CD4-positive, alpha-beta T cell (primary cell): ENCODE results near the gene MAP4K3. TPM values are rescaled to one million over a fixed set of nuclear protein-coding genes. Genes with fewer than 3 reads are reported as not detected.

Experiments used
- ATAC-seq: fragments of 200-7000 bp; cut with Tn5 transposase; one replicate; pipeline ENCODE4 v1.10.0; 2022; ENCODE audit warnings: mild to moderate bottlenecking; ENCODE audit not compliant: poor library complexity
- CTCF ChIA-PET: fragments of 350-600 bp; sonication (Branson Sonifier 250); formaldehyde crosslinking; loops from one replicate; lab custom pipeline; 2021; ENCODE audit warnings: antibody characterized with exemption, inconsistent platforms; lab: Charles Lee
- POLR2A ChIA-PET: fragments of 350-600 bp; sonication (Branson Sonifier 250); formaldehyde crosslinking; loops from one replicate; lab custom pipeline; 2021; ENCODE audit warnings: antibody characterized with exemption, inconsistent platforms; lab: Charles Lee
- DNase-seq, 14 experiments: peaks; one replicate each; pipeline ENCODE4 v3.0.0-alpha.2; 2013 to 2020; ENCODE audit warnings: mixed read lengths in 2 of 14
- H3K27ac ChIP-seq, 2 donors: one replicate each; pipeline versions ENCODE4 v1.5.1 to v1.7.0; 2013; ENCODE audit warnings: low read length in 2 of 2, low read depth in 1 of 2, mild to moderate bottlenecking in 1 of 2
- H3K27me3 ChIP-seq, 2 experiments: 1 replicate in 1 of 2; 2 replicates in 1 of 2; pipeline versions ENCODE4 v1.6.1 to v1.7.0; 2013; ENCODE audit warnings: low read length in 2 of 2, control low read depth in 1 of 2, mild to moderate bottlenecking in 1 of 2, moderate library complexity in 1 of 2; ENCODE audit not compliant: insufficient read depth in 2 of 2, control insufficient read depth in 1 of 2
- H3K36me3 ChIP-seq: one replicate; pipeline ENCODE4 v1.6.1; 2013; ENCODE audit warnings: low read length, control low read depth; ENCODE audit not compliant: insufficient read depth
- H3K4me1 ChIP-seq: one replicate; pipeline ENCODE4 v1.6.1; 2013; ENCODE audit warnings: low read length, control low read depth; ENCODE audit not compliant: insufficient read depth
- H3K4me3 ChIP-seq: one replicate; pipeline ENCODE4 v1.5.1; 2013; ENCODE audit warnings: mild to moderate bottlenecking, low read length, moderate library complexity
- H3K9me3 ChIP-seq, 2 experiments: 1 replicate in 1 of 2; 2 replicates in 1 of 2; pipeline versions ENCODE4 v1.6.1 to v1.7.0; 2013; ENCODE audit warnings: low read length in 2 of 2, mild to moderate bottlenecking in 2 of 2, control low read depth in 1 of 2, moderate library complexity in 1 of 2; ENCODE audit not compliant: control insufficient read depth in 1 of 2, insufficient read depth in 1 of 2
- H3K27ac Mint-ChIP-seq: one replicate; pipeline ENCODE4 v1.8.0; 2020; ENCODE audit warnings: mixed read lengths
- H3K27me3 Mint-ChIP-seq: one replicate; pipeline ENCODE4 v1.8.0; 2021; ENCODE audit warnings: mixed read lengths
- H3K36me3 Mint-ChIP-seq: one replicate; pipeline ENCODE4 v1.8.0; 2021; ENCODE audit warnings: low read depth, mixed read lengths
- H3K4me1 Mint-ChIP-seq: one replicate; pipeline ENCODE4 v1.8.0; 2021; ENCODE audit warnings: low read depth, mixed read lengths
- H3K4me3 Mint-ChIP-seq: one replicate; pipeline ENCODE4 v1.8.0; 2020; ENCODE audit warnings: mild to moderate bottlenecking, mixed read lengths
- H3K9me3 Mint-ChIP-seq: one replicate; pipeline ENCODE4 v1.8.0; 2020; ENCODE audit warnings: mixed read lengths
- intact Hi-C, 2 experiments: fragments of 100-400 bp; cut with DNase I in 1 of 2; cut with micrococcal nuclease in 1 of 2; formaldehyde crosslinking; loops; one replicate each; pipeline versions ENCODE4 v1.15.1 to v1.9.0; 2023 to 2025; cut with DNase I, micrococcal nuclease
- total RNA-seq, 174 experiments: library from RNA in 2 of 174; stranded (reverse) in 2 of 174; gene quantifications; one replicate each; pipeline ENCODE4 v1.2.3 and lab custom pipeline; 2021 to 2026
- TF ChIP-seq, protein P1 (sequence below): fragments of 200-600 bp; IDR thresholded peaks from one replicate; pipeline ENCODE4 v1.8.0; 2022; ENCODE audit warnings: antibody characterized with exemption, mild to moderate bottlenecking

The MAP4K3 gene
- total RNA-seq, 2 experiments from 2014 or later, result 18.4 to 22.5 TPM

GRCh38 chr2:39392672-39393071, 44.4 kb downstream of the MAP4K3 start:
- no peak for DNase-seq
- CTCF ChIA-PET, result no interaction called here
- Mint-ChIP-seq H3K4me1 (peaks cover 56% of the 10 kb centered on the region), H3K27me3 (no peaks in the 10 kb centered on the region), H3K4me3 (no peak overlapping the region), H3K36me3 (peaks cover 11% of the 10 kb centered on the region), H3K27ac (no peak overlapping the region), H3K9me3 (no peaks in the 10 kb centered on the region)
- H3K4me3 ChIP-seq, result no peak overlapping the region
- ATAC-seq, result no peak
- TF ChIP-seq, protein P1, sequence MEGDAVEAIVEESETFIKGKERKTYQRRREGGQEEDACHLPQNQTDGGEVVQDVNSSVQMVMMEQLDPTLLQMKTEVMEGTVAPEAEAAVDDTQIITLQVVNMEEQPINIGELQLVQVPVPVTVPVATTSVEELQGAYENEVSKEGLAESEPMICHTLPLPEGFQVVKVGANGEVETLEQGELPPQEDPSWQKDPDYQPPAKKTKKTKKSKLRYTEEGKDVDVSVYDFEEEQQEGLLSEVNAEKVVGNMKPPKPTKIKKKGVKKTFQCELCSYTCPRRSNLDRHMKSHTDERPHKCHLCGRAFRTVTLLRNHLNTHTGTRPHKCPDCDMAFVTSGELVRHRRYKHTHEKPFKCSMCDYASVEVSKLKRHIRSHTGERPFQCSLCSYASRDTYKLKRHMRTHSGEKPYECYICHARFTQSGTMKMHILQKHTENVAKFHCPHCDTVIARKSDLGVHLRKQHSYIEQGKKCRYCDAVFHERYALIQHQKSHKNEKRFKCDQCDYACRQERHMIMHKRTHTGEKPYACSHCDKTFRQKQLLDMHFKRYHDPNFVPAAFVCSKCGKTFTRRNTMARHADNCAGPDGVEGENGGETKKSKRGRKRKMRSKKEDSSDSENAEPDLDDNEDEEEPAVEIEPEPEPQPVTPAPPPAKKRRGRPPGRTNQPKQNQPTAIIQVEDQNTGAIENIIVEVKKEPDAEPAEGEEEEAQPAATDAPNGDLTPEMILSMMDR, result no peak
- H3K4me1 ChIP-seq, result no peaks in the 10 kb centered on the region
- intact Hi-C loops, result no loop called here
- POLR2A ChIA-PET, result interaction anchor here (1.0 kb wide), 1 partner anchor 9 kb away, joined by 4 read pairs; no protein-coding TSS in a partner anchor
- no peaks in the 10 kb centered on the region for H3K36me3 ChIP-seq
- no peaks in the 10 kb centered on the region for H3K27me3 ChIP-seq
- H3K9me3 ChIP-seq, result no peaks in the 10 kb centered on the region
- H3K27ac ChIP-seq, result no peak overlapping the region

GRCh38 chr2:39390216-39390615, 46.9 kb downstream of the MAP4K3 start:
- no peak for DNase-seq

GRCh38 chr2:39386064-39386463, 51.0 kb downstream of the MAP4K3 start:
- TF ChIP-seq, protein P1, result no peak
- intact Hi-C loops, result no loop called here
- Mint-ChIP-seq H3K27me3 (no peaks in the 10 kb centered on the region), H3K4me3 (no peak overlapping the region), H3K4me1 (peaks cover 40% of the 10 kb centered on the region), H3K36me3 (peaks cover 5% of the 10 kb centered on the region), H3K9me3 (no peaks in the 10 kb centered on the region), H3K27ac (no peak overlapping the region)
- Histone ChIP-seq H3K4me3 (no peak overlapping the region), H3K4me1 (no peaks in the 10 kb centered on the region), H3K36me3 (no peaks in the 10 kb centered on the region), H3K27me3 (no peaks in the 10 kb centered on the region), H3K27ac (no peak overlapping the region), H3K9me3 (no peaks in the 10 kb centered on the region)
- DNase-seq (no peak), ATAC-seq (no peak)
- CTCF ChIA-PET, result no interaction called here
- POLR2A ChIA-PET, result no interaction called here

More at GRCh38 chr2:39390216-39390615, 46.9 kb downstream of the MAP4K3 start:
- no peak for ATAC-seq
- no peak overlapping the region for H3K4me3 Mint-ChIP-seq
- H3K27me3 ChIP-seq, result no peaks in the 10 kb centered on the region
- TF ChIP-seq, protein P1, result no peak
- CTCF ChIA-PET, result no interaction called here
- POLR2A ChIA-PET, result no interaction called here
- no peaks in the 10 kb centered on the region for H3K9me3 Mint-ChIP-seq
- no peaks in the 10 kb centered on the region for H3K36me3 ChIP-seq
- H3K27ac ChIP-seq, result no peak overlapping the region
- intact Hi-C loops, result no loop called here
- no peaks in the 10 kb centered on the region for H3K4me1 ChIP-seq
- H3K9me3 ChIP-seq, result no peaks in the 10 kb centered on the region
- H3K27ac Mint-ChIP-seq, result no peak overlapping the region
- no peaks in the 10 kb centered on the region for H3K27me3 Mint-ChIP-seq
- H3K36me3 Mint-ChIP-seq, result peaks cover 11% of the 10 kb centered on the region
- H3K4me1 Mint-ChIP-seq, result peaks cover 53% of the 10 kb centered on the region
- H3K4me3 ChIP-seq, result no peak overlapping the region
